GM10847 (cell line): Measurements from ENCODE around the gene DOCK6.

Source experiments
- POLR2A ChIP-seq: IDR thresholded peaks from 2 replicates; pipeline ENCODE4 v1.6.1; 2011; ENCODE audit not compliant: insufficient read length; ENCODE audit errors: extremely low read depth

Gene DOCK6

DNA sequence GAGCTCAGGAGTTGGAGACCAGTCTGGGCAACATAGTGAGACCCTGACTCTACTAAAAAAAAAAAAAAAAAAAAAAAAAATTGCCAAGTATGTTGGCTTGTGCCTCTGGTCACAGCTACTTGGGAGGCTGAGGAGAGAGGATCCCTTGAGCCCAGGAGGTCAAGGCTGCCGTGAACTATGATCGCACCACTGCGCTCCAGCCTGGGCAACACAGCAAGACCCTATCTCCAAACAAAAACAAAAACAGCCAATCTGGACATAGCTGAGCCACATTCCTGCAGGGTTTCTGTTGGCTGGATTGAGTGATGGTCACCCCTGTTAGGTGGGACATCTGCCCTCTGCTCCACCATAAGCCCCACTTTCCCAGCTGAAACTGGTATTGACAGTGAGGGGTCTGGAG, 36.5 kb downstream of the DOCK6 start:
- no peak for TF ChIP-seq POLR2A

DNA sequence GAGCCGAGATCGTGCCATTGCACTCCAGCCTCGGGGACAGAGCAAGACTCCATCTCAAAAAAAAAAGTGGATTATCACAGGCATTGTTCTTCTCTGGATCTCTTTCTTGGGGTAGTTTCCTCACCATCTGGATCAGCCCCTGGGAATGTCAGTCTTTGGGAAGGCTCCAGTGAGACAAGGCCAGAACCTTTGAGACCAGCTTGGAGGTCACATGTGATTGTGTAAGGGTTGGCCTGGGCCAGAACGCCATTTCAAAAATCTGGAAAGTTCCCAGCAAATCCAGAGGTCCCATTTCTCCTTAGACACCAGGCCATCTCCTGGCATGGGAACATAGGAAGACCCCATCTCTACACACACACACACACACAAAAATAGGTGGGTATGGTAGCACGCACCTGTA, 37.2 kb downstream of the DOCK6 start:
- no peak for TF ChIP-seq POLR2A

- TF ChIP-seq POLR2A = no peak
These were observed 37.9 kb downstream of the DOCK6 start for GRCh38 chr19:11224429-11224828.

DNA sequence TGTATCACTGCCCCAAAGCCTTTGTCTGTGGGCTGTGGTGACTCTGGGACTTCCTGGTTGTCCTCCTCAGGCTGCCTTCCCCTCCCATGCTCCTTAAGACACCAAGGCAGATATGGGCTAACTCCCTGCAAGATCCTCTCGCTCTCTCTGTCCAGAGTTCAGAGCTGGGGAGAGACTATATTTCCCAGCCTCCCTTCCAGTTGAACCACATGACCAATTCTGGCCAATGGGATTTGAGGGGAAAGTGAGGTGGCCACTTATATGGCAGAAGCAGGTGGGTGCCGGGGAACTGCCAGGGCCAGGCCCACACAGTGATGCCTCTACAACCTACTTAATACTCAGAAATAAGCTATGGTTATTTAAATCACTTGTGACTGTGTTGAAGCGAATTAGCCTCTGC, 39.1 kb downstream of the DOCK6 start:
- TF ChIP-seq POLR2A = no peak

DNA sequence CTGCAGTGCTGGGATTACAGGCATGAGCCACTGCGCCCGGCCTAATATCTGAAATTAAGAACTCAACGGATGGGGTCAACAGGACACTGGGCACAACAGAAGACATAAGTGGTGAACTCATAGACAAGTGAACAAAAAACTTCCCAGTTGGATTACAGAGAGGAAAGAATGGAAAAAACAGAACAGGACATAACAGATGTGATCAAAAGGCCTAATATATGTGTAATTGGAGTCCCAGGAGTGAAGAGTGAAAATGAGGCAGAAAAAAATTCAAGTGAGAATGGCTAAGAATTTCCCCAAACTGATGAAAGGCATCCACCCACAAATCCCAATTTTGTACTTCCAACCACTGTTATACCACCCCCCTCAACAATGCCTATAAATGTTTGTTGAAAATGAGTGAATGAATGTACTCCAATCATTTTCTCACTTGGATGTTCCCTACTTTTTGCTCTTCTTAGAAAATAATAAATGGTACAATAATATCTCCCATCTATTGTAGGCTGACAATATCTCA, 41.2 kb downstream of the DOCK6 start:
- TF ChIP-seq POLR2A = no peak

GRCh38 chr19:11214387-11214786, 47.9 kb downstream of the DOCK6 start:
- TF ChIP-seq POLR2A = no peak

- no peak for TF ChIP-seq POLR2A
These were observed 51.7 kb downstream of the DOCK6 start for GRCh38 chr19:11210656-11210928.

GRCh38 chr19:11209839-11210655, 52.3 kb downstream of the DOCK6 start:
- TF ChIP-seq POLR2A = no peak

DNA sequence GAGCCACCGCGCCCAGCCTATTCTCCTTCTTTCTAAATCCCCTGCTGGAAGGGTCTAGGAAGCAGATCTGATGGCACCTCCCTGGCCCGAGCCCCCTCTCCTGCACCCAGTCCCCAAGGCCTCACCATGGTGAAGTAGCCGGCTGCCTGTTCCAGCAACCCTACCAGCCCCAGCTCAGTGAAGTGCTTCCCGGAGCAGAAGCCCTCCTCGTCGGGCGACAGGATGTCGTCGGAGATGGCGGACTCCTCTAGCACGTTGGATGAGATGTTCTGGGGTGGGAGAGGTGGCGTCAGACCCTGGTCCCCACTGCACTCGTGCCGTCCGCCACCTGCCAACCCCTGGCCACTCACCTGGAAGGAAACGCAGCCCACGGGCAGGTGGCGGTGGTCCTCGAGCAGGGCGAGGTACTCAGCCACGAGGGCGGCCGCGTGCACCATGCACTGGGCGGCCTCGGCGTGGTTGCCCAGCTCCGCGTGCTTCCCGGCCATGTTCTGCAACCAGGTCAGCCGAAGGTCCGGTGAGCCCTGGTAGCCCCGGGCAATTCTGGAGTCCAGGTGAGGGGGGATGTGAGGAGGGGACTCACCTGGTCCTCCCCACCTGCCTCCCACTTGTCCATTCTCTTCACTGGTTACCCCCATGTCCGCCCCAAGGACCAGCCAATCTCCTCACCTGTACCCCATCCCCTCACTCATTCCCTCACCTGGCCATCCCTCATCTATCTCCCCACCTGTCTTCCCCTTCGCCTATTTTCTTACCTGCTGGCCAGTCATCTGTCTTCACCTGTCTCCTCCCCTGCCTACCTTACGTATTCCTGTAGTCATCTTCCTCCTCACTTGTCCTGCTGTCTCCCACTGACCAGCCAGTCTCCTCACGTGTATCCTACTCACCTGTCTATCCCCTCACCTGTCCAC, 53.5 kb downstream of the DOCK6 start:
- no peak for TF ChIP-seq POLR2A

DNA sequence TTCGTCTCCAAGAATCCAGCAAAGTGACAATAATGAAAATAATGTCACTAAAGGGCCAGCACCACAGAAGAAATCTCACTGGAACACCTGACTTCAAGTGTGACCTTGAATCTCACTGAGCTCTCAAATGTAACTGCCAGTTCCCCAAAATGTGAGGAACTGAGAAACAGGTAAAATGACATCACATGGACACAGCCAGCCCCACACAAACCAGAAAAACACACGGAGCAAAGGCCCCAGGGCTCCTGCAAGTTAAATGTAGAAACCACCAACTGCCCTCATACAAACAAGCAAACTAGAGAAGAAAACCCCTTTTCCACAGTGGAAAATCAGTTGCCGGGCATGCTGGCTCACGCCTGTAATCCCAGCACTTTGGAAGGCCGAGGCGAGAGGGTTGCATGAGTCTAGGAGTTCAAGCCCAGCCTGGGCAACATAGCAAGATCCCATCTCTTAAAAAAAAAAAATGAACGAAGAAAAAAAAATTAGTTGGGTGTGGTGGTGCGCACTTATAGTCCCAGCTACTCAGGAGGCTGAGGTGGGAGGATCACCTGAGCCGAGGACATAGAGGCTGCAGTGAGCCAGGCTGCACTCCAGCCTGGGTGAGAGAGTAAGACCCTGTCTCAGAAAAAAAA, 56.3 kb downstream of the DOCK6 start:
- TF ChIP-seq POLR2A = no peak

- TF ChIP-seq POLR2A = no peak
These were observed 57.4 kb downstream of the DOCK6 start for GRCh38 chr19:11204943-11205349.

DNA sequence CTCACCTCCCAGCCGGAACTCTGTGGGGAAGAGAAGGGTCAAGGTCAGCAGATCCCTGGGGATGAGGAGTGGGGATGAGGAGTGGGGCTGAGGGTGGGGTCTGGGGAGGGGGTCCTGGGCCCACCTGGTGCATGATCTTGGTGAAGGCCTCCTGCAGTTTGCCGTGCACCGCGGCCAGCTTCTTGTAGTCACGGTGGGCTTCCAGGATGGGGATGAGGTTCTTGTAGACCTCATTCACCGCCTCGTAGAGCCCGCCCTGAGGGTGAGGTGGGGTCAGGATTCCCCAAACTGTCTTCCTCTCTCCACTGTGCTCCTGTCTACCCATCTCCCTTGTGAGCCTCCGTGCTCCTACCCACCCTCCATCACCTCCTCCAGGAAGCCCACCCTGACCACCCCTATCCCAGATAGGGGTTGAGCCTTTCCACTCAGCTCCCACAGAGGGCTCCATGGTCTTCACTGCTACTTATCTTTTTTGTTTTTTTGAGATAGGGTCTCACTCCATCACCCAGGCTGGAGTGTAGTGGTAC, 58.2 kb downstream of the DOCK6 start:
- no peak for TF ChIP-seq POLR2A

DNA sequence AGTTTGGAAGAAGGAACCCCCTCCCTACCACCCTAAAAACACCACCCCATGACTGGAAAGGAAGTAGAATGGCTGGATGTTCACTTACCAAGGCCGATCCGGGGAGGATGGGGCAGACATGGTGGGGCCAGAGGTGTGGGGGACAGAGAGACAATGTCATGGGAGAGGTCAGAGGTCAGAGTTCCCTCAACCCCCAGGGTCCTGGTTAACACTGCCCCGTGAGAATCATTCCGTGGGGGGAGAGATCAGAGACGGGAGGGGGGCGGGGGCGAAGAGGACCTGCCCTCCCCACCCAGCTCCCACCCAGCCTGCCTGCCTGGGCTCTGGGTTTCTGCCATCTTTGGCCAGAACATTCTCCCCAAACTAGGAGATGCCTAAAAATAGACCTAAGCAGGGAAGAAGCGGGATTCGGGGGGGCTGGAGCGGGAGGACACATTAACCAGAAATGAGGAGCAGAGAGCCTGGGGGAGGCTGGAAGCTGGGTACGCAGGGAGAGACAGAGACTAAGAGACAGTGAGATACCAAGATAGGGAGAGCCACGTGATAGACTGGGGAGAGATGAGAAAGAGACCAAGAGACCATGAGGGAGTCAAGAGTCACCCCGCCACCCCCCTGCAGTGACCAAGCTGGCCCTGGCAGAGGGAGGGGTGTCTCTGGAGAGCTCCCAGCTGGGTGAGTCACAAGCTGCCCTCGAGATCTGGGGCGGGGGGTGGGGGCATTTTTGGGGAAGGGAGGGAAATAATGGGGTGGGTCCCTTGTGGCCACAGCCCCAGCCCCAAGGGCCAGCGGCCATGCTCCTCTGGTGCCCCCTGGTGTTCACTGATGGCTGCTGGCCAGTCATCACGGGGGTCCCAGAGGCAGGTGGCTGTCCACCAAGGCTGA, 58.9 kb downstream of the DOCK6 start:
- no peak for TF ChIP-seq POLR2A

- no peak for TF ChIP-seq POLR2A
These were observed 59.7 kb downstream of the DOCK6 start for GRCh38 chr19:11202488-11203193.

GRCh38 chr19:11201791-11202190, 60.5 kb downstream of the DOCK6 start:
- TF ChIP-seq POLR2A = no peak
